IPS DF 4.7 (cell line): ENCODE measurements around the gene HERPUD1.
"Not testable (repeated sequence)": the region's sequence is repeated elsewhere in the genome, so short reads cannot be mapped to it uniquely, and the experiment has no call there.

Source experiments
- DNase-seq: peaks from one replicate; pipeline ENCODE4 v3.0.0-alpha.2; 2013; ENCODE audit warnings: low spot score; ENCODE audit errors: extremely low read depth

The HERPUD1 gene

DNA sequence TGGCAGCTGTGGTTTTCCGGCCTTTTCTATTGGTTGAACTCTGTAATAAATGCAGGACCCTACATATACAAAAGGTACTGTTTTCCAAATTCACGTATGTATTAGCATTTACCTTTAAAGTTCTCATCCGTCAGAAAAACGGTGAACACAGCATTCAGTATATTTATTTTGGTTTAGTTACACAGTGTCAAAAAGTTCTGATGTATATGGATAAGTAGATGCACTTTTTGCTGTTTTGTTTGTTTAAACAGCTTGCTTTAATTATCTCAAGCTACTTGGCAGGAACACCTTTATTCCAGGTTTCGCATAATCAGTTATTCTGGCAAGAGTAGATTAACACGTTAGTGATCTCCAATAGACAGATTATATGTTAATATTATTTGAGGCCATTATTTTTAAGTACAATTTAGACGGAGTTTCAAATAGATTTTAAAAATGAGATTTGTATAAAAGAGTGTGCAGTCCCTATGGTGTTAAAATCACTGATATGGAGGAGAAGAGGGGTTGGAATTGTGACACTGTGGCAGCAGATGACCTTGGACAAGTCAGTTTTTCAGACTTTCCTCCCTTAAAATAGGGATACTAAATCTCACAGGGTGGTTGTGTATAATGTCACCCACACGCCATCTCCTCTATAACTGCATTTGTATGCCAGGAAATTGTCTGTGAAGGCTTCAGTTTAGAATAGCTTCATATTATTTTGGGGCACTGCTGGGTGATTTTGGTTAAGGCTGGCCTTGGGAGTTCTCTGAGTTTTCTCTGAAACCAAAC is 2.1 kb downstream of the HERPUD1 start:
- DNase-seq = no peak

DNA sequence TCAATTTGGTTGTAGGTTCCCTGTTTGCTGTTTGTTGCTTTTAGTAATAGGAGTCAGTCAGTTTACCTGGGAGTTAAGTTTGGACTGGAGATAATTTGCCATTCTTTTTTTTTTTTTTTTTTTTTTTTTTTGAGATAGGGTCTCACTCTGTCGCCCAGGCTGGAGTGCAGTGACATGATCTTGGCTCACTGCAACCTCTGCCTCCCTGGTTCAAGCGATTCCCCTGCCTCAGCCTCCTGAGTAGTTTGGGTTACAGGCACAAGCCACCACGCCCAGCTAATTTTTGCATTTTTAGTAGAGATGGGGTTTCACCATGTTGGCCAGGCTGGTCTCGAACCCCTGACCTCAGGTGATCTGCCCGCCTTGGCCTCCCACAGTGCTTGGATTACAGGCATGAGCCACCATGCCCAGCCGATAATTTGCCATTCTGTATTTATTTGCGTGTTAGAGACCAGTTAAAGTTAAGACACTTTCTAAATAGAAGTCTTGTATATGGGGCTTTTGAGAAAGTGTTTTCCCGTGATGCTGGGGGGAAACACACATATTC is 2.7 kb downstream of the HERPUD1 start:
- not testable (repeated sequence) for DNase-seq

DNA sequence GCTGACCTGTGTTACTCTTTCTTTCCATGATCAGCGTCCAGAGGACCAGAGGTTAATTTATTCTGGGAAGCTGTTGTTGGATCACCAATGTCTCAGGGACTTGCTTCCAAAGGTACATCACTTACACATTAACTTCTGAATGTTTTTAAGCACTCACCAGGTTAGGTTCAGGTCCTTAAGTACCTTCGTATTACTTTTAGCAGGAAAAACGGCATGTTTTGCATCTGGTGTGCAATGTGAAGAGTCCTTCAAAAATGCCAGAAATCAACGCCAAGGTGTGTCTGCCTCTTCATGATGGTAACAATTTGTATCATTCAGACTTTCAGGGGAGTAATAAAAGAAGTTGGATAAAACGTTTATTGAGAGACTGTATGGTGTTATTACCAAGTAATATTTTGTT is 3.3 kb downstream of the HERPUD1 start:
- DNase-seq = no peak

DNA sequence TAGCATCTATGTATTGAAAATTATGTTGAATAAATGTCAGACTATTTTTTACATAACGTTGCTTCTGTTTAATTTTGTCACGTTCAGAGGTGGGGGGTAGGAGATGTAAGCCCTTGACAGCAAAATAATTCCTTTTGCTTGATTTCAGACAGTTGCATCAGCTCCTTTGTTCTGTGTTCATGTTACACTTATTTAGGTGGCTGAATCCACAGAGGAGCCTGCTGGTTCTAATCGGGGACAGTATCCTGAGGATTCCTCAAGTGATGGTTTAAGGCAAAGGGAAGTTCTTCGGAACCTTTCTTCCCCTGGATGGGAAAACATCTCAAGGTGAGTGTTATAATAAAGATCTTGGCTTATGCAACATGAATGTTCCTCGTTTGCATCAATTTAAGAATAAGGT is 4.5 kb downstream of the HERPUD1 start:
- DNase-seq = no peak

DNA sequence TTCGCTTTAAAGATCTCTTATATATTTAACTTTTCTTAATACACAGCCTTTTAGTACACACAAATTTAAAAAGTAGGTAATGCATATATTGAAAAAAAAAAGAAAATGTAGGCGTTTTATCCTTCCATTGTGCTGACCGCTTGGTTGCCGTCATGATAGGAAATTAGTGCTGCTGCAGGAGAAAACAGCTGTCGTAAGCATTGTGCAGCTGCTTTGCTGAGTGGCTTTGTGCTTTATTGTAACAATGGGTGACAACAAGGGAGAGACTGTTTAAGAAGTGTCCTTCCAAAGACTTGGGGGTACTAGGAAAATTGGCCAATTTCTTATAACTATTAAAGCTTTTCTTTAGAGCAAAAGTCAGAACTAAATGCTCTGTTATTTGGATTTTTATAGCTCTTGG is 5.0 kb downstream of the HERPUD1 start:
- no peak for DNase-seq

DNA sequence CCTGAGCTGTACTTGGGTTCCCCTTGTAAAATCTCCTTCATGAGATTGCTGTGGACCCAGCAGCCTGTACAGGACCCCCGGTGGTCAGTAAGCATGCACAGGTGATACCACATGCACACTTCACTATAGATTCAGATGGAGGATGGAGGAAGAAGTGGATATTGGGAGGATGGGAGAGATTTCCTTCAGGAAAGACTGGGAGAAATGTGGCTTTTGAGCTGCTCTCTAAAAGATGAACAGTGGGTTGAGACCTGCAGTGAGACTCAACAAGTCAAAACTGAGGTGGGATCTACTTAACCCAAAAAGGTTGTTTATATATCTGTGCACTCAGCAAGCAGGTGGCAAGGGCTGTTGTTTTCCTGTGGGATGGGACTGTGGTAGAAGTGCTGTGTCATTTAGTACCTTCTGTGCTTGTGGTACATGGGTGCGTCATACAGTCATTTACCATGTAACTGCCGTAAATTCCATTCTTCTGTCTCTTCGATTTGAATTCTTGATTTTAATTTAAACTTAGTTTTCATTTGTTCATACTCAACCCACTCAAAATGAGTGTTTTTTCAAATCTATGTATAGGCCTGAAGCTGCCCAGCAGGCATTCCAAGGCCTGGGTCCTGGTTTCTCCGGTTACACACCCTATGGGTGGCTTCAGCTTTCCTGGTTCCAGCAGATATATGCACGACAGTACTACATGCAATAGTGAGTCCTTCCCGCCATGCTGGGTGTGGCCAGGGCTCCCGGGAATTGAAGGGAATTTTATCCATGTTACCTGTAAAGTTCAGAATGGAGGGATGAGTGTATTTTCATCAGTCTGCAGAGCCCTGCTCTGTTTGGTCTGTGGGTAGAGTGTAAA is 6.9 kb downstream of the HERPUD1 start:
- no peak for DNase-seq

DNA sequence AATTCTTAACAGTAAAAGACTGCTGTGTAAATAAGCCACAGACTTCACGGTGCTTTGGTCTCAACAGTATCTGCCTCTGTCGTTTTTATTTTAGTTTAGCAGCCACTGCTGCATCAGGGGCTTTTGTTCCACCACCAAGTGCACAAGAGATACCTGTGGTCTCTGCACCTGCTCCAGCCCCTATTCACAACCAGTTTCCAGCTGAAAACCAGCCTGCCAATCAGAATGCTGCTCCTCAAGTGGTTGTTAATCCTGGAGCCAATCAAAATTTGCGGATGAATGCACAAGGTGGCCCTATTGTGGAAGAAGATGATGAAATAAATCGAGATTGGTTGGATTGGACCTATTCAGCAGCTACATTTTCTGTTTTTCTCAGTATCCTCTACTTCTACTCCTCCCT is 7.9 kb downstream of the HERPUD1 start:
- DNase-seq = no peak

DNA sequence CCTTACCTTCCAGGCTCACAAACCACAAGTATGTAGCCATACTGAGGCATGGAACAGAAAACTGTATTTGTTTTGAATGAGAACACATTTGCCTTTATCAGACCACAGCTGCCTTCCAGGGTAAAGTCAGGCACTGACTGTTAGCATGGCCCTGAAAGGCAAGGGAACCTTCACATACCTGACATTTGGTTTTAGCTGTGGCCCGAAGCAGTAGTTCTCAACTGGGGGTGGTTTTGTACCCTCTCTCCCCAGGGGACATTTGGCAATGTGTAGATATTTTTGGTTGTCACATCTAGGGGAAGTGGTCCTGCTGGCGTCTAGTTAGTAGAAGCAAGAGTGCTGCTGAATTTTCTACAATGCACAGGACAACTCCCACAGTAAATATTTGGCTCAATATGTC is 9.2 kb downstream of the HERPUD1 start:
- no peak for DNase-seq

DNA sequence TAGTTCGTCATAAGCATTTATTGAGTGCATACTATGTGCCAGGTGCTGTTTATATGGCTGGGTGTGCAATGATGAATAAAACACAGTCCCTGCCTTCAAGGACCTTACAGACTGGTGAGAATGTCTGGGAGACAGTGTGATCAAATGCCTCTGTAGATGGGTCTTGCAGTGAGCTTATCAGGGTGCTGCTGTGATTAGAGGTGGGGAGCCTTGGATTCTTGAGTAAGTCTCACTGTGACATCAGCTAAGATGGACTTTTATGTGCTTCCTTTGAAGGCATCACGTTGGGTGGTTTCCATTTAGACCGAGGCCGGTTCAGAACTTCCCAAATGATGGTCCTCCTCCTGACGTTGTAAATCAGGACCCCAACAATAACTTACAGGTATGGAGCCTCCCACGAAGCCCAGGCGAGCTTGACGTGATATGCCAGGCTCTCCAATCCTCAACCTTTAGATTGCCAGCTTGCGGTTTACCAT is 10.0 kb downstream of the HERPUD1 start:
- no peak for DNase-seq

DNA sequence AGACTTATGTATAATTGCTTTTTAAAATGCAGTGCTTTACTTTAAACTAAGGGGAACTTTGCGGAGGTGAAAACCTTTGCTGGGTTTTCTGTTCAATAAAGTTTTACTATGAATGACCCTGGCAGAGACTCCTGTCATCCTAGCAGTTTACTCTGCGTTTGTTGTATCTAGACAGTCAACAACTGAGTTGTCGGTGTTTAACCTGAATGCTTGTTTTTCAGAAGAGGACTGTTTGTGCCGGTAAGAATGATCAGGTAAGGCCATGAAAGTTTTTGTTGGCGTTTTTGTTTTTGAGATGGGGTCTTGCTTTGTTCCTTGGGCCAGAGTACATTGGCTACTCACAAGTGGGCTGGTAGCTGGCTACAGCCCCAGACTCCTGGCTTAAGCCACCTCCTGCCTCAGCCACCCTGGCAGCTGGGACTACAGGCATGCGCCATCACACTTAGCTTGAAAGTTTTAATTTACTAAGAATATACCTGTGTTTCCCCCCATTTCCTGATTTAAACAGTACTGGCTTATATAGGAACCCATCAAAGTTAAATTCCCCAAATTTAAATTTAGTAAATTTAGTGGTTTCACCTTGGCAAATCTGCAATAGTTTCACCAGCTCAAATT is 11.9 kb downstream of the HERPUD1 start:
- DNase-seq = no peak

DNA sequence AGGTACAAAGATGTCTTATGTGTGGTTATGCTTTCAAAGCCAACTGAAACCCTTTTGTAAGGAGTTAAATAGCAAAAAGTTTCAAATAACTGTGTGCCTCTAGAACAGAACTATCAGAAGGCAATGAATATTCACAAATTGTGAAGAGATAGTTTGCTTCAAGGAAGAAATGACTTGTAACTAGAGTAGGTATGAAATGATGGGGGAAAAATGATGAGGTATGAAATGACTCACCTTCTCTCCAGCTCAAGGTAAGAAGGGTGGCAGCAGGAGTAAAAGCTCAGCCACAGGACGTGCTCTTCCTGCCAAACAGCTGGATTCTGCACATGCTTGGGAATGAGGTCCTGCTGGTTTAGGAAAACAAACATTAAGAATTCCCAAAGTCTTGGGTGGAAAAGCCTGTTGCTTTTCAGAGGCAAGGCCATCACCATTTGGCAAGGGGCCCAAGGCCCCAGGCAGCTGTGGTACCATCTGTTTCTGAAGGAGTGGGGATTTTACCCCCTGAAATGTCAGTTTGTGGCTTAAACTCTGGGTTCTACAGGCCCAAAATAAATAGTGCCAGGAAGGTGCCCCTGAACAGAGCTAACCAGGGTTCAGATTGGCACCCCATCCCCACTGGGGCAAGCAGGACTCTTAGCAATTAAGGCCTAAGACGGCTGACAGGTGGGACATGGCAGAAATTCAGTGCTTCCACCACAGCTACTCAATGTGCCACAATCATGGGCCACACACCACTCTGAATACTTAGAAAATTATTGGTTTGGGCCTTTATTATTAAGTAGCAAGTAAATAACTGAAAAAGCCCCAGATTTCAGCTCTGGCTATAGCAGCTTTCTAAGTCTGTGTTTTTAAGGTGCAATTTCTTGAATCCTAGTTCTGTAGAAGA is 13.3 kb downstream of the HERPUD1 start:
- DNase-seq = no peak

DNA sequence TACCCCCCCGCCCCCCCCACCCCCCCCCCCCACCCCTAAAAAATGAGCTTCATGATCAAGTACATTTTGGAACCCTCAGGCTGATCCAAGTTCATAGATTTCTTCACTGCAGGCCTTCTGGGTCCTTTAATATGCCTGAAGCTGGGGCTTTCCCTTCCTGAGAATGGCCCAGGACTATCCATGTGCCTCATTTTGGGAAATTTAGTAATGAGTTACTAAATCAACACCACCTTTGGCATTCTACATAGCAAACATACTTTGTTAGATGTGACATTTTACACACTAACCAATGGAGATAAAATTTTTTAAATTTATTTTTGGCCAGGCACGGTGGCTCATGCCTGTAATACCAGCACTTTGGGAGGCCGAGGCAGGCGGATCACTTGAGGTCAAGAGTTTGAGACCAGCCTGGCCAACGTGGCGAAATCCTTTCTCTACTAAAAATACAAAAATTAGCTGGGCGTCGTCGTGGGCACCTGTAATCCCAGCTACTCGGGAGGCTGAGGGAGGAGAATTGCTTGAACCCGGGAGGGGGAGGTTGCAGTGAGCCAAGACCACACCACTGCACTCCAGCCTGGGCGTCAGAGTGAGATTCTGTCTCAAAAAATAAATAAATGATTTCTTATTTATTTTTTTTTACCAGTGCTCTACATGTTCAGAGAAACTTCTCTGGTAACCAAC is 14.0 kb downstream of the HERPUD1 start:
- no peak for DNase-seq

DNA sequence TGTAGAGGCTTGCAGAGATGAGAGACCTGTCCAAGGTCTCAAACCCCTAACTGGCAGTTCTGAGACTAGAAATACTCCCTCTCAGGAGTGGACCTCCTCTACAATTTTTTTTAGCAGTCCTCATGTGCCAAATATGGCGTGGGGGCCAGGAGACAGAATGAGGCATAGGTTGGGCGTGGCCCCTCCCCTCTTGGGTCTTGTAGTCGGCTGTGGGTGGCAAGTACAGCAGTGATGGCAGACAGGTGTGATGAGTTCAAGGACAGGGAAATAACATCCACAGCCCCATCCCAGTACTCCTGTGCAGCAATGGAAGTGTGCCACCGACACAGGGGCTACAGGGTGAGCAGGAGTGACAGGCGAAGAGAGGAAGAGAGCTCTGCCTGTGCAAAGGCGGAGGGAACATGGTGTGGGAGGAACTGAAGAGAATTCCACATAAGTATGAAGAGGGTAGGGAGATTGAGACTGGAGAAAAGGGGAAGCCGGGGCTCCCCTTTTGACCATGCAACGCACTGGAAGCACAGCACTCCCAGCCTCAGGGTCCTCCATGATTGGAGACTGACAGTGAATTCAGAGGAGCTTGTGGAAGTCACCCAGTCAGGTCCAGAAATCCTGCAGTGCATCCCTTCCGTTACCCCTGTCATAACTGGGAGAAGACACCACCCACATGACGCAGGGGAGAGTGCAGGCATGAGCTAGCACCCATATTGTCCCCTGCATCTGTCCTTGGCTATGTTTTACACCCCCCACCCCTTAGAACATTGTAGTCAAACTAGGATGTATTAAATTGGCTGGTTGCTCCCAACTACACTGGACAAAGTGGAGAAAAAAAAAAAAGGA is 15.0 kb downstream of the HERPUD1 start:
- DNase-seq = no peak

DNA sequence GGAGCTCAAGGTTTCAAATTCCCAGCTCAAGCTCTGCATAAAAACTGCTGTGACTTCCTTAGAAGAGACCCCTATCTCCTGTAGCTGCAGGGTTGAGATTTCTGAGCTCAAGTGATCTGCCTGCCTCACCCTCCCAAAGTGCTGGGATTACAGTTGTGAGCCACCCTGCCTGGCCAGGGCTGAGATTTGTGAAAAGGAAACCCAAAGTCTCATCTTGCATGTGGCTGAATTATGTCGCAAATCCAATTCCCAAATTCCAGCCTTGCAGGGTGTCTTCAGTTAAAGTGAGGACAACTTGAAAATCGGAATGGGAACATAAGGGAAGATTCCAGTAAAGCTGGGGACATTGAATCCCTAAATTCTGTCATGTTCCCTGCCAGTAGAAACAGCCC is 15.7 kb downstream of the HERPUD1 start:
- DNase-seq = no peak

DNA sequence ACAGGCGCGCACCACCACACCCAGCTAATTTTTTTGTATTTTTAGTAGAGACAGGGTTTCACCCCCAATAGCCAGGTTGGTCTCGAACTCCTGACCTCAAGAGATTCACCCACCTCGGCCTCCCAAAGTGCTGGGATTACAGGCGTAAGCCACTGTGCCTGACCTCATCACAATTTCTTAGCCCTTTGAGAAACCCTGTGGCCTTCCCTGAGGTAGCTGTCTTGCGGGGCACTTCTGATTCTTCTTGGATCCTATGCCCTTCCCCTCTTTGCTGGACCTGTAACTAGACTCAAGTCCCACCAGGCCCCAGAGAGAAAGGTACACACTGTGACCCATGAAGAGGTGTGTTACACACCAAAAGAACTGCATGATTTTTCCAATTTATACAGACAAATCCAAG is 16.3 kb downstream of the HERPUD1 start:
- no peak for DNase-seq

DNA sequence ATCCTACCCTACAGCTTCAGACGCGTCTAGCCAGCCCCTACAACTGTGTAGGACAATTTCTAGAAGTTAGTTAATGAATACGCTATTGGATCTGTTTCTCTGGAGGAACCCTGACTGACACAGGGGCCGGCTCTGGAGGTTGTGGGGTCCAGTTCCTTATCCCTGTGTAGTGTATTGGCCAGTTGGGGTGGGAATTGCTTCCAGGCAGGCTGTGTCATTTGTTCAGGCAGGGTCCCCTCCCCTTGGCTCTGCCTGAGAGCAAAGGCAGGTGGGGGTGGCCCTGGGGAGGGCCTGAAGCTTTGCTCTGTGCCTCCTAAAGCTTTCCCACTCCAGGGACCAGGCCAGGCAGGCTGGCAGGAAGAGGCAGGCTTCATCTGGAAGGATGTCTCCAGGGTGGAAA is 18.1 kb downstream of the HERPUD1 start:
- DNase-seq = no peak

DNA sequence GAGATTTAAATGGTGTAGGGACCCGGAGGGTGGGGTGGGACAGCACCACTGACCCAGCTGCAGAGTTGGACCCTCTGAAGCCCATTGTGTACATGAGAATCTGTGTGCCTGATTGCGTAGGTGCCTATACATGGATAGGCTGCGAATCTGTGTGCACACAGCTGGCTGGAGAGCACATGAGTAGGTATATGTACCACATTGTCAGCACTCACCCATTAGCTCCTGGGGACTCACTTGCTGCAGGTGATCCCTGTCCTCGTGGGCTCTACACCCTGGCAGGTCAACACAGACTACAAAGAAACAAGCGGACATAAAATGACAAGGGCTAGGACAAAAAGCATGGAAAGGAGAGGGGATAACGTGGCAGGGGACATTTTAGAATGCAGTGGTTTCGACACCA is 18.5 kb downstream of the HERPUD1 start:
- no peak for DNase-seq

DNA sequence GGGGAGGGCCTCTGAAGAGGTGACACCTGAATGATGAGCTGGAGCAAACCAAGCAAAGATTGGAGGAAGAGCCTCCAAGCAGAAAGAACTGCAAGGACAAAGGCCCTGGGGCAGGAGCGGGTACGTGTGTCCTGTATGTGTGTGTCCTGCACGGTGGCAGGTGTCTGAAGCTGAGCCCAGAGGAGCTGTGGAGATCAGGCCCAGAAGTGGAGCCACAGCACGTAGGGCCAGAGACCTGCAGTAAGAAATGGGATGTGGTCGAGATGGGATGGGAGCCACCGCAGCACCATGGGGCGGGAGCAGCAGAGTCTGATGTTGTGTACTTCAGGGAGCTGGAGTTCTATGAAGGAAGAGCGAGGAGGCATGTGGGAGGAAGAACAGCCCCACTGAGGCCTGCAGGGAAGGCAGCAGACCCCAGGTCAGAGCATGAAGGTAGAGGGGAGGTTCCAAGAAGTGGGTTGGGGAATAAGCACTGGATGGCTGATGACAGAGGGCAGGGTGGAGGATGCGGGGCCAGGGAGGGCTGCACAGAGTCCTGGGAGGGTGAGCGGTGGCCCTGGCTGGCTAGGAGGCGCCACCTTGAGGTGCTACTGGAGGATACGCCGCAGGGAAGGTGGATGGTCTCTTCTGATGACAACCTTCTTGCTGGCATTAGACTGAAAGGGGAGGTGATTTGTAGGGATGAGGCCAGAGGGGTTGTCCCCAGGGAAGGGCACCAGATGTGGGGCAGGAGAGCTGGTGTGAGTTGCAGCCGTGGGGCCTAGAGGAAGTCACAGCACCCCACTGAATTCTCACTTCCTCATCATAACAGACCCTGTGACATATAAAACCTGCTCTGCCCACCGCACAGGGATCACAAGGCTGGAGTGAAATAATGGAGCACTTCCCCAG is 19.2 kb downstream of the HERPUD1 start:
- DNase-seq = no peak
